ENCODE results near the gene ODC1.
"Not testable (repeated sequence)": the region's sequence is repeated elsewhere in the genome, so short reads cannot be mapped to it uniquely, and the experiment has no call there.

Gene ODC1

GRCh38 chr2:10478298-10478625, 30.1 kb upstream of the ODC1 start:
- no peak for DNase-seq (ENCODE audit: low read depth)

DNA sequence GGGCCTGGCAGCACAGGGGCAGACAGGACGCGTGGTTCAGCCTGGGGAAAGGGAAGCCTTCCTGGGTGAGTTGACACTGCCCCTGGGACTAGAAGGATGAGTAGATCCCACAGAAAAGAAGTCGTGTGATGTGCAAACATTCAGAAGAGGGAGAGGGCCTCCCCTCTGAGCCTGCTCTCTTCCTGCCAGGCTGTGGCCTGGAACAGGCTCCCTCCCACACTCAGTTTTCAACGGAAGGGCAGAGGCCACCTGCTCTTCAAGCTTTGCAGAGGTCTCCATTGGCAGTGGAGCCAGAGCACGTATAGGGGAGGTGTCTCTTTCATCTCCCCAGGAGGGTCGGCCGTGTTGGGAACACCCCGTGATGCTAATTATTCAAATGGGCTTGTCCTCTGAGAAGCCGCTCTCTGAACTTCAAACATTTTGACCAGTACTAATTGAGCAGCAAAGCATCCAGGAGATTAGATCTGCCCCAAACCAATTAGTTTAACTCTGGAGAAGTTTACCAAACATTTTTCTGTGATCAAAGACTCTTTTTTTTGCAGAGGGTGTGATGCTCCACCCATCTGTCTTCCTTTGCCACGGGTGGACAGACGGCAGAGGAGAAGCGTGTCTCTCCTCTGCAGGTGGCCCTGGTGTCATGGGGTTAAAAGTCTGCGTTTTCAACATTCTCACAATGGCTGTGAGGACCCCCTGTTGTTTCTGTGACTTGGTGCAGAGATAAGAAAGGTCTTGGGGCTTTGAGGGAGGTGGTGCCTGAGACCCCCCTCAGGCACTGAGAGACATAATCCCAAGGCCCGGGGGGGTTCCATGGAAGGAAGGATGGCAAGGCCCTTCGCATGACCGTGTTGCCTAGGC, 29.5 kb upstream of the ODC1 start:
- DNase-seq (ENCODE audit: low read depth) = no peak

GRCh38 chr2:10476723-10477442, 28.8 kb upstream of the ODC1 start:
- DNase-seq (ENCODE audit: low read depth) = no peak

- DNase-seq (ENCODE audit: low read depth) = no peak
Observed at GRCh38 chr2:10475811-10476660, 27.9 kb upstream of the ODC1 start.

GRCh38 chr2:10475221-10475722, 27.1 kb upstream of the ODC1 start:
- no peak for DNase-seq (ENCODE audit: low read depth)

GRCh38 chr2:10473121-10473756, 25.1 kb upstream of the ODC1 start:
- no peak for DNase-seq (ENCODE audit: low read depth)

DNA sequence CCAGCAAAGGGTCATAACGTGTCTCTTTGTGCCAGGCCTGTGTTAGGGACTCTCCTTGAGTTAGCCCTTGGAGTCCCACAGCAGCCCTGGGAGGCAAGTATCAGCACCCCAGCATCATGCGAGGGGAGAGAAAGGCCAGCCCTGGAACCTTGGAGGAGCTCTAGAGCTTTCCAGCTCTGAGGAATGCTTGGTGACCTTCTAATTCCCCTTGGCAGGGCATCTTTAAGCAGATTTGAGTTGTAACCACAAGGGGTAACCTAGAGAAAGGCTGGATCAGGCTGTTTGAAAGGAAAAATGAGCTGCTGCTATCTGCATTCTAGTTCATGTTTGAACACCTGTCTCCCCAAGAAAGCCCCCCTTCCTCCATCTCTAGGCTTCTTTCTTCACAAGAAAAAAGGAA, 23.8 kb upstream of the ODC1 start:
- DNase-seq (ENCODE audit: low read depth) = no peak

- DNase-seq (ENCODE audit: low read depth) = no peak
Observed at GRCh38 chr2:10471046-10471571, 23.0 kb upstream of the ODC1 start.

GRCh38 chr2:10469955-10470608, 22.0 kb upstream of the ODC1 start:
- DNase-seq (ENCODE audit: low read depth) = no peak

DNA sequence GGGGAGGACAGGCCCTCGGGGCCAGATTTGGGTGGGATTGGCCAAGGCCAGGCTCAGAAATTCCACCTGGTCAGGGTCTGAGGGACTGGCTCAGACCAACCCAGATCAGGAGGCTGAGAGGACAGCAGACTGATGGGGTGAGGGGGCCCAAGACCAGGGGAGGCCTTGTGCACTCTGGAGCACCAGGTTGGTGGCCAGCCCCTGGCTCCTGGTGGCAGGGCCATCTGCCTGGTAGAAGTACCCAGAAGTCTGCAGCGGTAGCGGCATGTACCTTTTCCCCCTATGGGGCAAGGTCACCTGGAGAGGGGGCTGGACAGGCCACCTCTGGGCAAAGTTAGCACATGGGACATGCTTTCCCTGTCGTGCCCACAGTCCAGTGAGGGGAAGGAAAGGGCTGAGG, 21.2 kb upstream of the ODC1 start:
- no peak for DNase-seq (ENCODE audit: low read depth)

DNA sequence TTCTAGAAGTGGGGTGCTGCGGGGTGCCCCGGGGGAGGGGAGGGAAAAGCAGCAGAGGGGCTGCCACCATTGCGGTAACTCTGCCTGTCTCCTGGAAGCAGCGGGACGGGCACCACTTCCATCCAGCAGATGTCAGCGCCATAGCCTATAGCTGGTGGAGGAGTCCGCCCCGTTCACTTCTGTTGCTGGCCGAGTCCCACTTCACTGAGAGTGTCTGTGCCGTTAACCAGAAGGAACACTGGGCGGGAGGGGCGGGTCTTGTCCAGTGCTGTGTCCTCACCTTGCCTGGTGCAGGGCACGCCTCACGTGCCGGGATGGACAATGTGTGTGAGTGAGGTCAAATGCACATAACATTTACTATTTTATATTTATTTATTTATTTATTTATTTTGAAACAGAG, 19.3 kb upstream of the ODC1 start:
- DNase-seq (ENCODE audit: low read depth) = no peak

- no peak for DNase-seq (ENCODE audit: low read depth)
Observed at GRCh38 chr2:10466801-10467200, 18.7 kb upstream of the ODC1 start.

DNA sequence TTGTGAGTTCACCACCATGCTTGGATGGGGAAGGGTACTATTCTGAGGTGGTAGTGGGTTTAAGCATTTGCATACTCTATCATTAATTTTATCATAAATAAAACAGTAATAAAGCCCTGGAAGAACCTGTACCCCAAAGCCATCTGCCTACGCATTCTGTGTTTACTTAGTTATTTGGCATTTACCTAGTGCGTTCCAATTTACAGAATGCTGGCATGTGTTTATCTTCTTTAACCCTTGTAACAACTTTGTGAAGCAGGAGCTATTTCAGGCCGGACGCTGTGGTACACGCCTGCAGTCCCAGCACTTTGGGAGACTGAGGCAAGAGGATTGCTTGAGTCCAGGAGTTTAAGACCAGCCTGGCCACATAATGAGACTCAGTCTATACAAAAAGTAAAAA, 17.8 kb upstream of the ODC1 start:
- no peak for DNase-seq (ENCODE audit: low read depth)

DNA sequence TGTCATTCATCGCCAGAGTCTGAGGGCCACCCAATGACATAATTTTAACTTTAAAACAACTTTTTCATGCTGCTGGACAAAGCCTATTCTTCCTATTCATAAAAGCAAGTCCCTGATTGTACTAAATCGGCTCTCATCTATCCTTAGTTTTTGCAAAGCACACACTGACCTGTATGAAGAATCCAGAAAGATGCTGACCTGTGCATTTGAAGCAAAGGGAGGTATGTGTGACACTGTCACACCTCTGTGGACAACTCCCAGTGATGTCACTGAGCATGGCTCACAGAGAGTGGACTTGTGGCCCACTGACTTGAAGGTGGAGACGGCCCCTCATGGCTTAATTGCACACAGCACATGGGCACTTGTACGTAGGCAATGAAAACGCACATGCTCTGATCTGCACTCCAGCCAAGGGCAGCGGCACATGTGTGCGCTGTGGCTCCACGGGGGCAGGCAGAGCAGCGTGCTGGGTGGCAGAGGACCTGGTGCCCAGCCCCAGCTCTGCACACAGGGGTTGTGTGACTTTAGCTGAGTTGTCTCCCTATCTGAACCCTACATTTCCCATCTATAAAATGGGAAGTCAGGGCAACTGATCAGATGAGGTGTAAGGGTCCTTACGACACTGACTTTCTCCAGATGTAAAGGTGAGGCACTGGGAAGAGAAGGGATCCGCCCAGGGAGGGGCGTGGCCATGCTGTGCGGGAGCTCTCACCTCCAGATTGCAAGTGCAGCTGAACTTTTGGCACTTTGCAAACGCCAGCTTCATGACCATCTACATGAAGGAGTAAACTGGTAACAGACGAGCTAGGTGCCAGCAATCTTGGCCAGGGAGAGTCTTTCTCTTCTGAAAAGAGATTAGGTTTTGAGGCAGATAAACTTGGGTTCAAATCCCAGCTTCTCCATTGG, 14.3 kb upstream of the ODC1 start:
- DNase-seq (ENCODE audit: low read depth) = no peak

DNA sequence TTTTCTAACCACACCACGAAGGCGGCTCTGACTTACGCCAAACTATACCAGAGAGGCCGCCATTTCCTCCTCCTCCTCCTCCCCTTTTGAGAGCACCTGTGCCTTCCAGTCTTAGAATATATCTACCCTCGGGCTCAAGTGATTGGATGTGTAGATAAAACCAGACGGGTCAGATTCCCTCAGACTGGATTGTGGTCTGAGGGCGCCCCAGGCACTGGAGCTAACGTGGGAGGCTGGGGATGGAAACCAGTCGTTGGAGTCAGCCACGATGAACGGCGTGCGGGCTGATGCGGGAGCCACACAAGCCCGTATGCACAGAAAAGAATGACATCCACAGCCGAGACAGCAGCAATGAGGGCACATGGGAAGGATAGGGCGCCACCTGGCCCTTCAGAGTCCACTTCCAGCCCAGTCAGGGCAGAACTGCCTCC, 12.3 kb upstream of the ODC1 start:
- no peak for DNase-seq (ENCODE audit: low read depth)

- no peak for DNase-seq (ENCODE audit: low read depth)
Observed at GRCh38 chr2:10457846-10458598, 9.9 kb upstream of the ODC1 start.

DNA sequence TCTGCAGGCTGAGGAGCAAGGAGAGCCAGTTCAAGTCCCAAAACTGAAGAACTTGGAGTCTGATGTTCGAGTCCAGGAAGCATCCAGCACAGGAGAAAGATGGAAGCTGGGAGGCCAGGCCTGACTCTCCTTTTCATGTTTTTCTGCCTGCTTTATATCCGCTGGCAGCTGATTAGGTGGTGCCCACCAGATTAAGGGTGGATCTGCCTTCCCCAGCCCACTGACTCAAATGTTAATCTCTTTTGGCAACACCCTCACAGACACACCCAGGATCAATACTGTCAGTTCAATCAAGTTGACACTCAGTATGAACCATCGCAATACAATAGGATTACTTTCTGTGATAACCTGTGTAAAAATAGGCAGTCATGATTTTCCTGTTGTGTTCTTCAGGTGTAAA, 9.1 kb upstream of the ODC1 start:
- not testable (repeated sequence) for DNase-seq (ENCODE audit: low read depth)

GRCh38 chr2:10454505-10454904, 6.4 kb upstream of the ODC1 start:
- no peak for DNase-seq (ENCODE audit: low read depth)

DNA sequence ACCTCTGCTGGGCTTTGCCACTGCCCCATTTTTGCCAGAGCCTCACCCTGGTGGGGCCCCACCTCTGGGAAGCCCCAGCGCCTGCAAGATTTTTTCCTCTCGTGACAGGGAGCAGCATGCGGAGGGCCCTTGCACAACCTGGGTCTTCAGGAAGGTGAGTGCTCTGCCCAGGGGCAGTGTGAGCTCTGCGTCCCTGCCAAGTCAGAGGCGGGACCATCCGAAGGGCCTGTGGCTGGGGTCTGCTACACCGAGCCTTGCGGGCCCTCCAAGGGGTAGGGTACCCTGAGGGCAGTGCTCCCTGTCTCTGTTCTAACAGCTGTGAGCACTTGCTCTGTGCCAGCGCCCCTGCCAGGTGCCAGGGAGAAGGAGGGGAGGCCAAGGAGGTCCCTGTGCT, 5.8 kb upstream of the ODC1 start:
- no peak for DNase-seq (ENCODE audit: low read depth)

Measured in activated T-cell treated with anti-CD3 and anti-CD28 coated beads for 24 hours (primary cell).